ENCODE measurements around the gene MED19.

GRCh38 chr11:57742087-57742452, 30.1 kb upstream of the MED19 start:
- TF ChIP-seq SUZ12 (IDR thresholded peaks at IDR 0.05; ENCODE audit: extremely low read depth, insufficient read depth, insufficient read length) (no peak), ZNF274 (IDR thresholded peaks at IDR 0.05; ENCODE audit: low read depth, low read length) (no peak)

Data from NT2/D1 (cell line).